Neuronal stem cell (in vitro differentiated cells): Measurements from ENCODE around the gene PPP3R1.

Source experiments
- DNase-seq: peaks from one replicate; pipeline ENCODE4 v3.0.0-alpha.2; 2013; ENCODE audit warnings: low spot score
- H2AFZ ChIP-seq: one replicate; pipeline ENCODE4 v1.6.1; 2013; ENCODE audit warnings: mild to moderate bottlenecking, low read length, inconsistent platforms
- H2AK5ac ChIP-seq: 2 replicates; pipeline ENCODE4 v1.6.1; 2013; ENCODE audit warnings: low read depth, mild to moderate bottlenecking, inconsistent platforms, low read length, moderate library complexity, mixed read lengths
- H2BK120ac ChIP-seq: 2 replicates; pipeline ENCODE4 v1.6.1; 2013; ENCODE audit warnings: low read depth, mild to moderate bottlenecking, inconsistent platforms, low read length, moderate library complexity, mixed read lengths
- H2BK12ac ChIP-seq: one replicate; pipeline ENCODE4 v1.6.1; 2013; ENCODE audit warnings: low read length, inconsistent platforms
- H2BK15ac ChIP-seq: 2 replicates; pipeline ENCODE4 v1.6.1; 2013; ENCODE audit warnings: mild to moderate bottlenecking, low read length, inconsistent platforms, mixed read lengths
- H2BK5ac ChIP-seq: one replicate; pipeline ENCODE4 v1.6.1; 2013; ENCODE audit warnings: inconsistent platforms, mild to moderate bottlenecking, low read length, moderate library complexity
- H3K14ac ChIP-seq: one replicate; pipeline ENCODE4 v1.6.1; 2013; ENCODE audit warnings: low read length, inconsistent platforms
- H3K18ac ChIP-seq: 2 replicates; pipeline ENCODE4 v1.6.1; 2013; ENCODE audit warnings: low read length, inconsistent platforms
- H3K23ac ChIP-seq: 2 replicates; pipeline ENCODE4 v1.6.1; 2013; ENCODE audit warnings: low read depth, mild to moderate bottlenecking, mixed read lengths, low read length, inconsistent platforms; ENCODE audit not compliant: poor library complexity
- H3K27ac ChIP-seq: replicated peaks from 3 replicates; pipeline ENCODE4 v1.5.1; 2013; ENCODE audit warnings: low read length, inconsistent platforms
- H3K27me3 ChIP-seq, 3 experiments: 2 replicates each; pipeline ENCODE4 v1.6.1; 2013; ENCODE audit warnings: low read length in 3 of 3, mild to moderate bottlenecking in 2 of 3, inconsistent platforms in 1 of 3, low read depth in 1 of 3, mixed read lengths in 1 of 3, moderate library complexity in 1 of 3; ENCODE audit not compliant: control insufficient read depth in 3 of 3, insufficient read depth in 3 of 3
- H3K36me3 ChIP-seq, 2 donors: replicated peaks in 1 of 2; 2 replicates each; pipeline ENCODE4 v1.6.1; 2013; ENCODE audit warnings: low read length in 2 of 2; ENCODE audit not compliant: control insufficient read depth in 2 of 2, insufficient read depth in 2 of 2
- H3K4ac ChIP-seq: 2 replicates; pipeline ENCODE4 v1.6.1; 2013; ENCODE audit warnings: inconsistent platforms, mild to moderate bottlenecking, low read length, moderate library complexity
- H3K4me1 ChIP-seq, 2 donors: 1 replicate in 1 of 2; 2 replicates in 1 of 2; pipeline ENCODE4 v1.6.1; 2013; ENCODE audit warnings: low read length in 2 of 2, low read depth in 1 of 2; ENCODE audit not compliant: control insufficient read depth in 2 of 2, insufficient read depth in 1 of 2
- H3K4me2 ChIP-seq: one replicate; pipeline ENCODE4 v1.6.1; 2013; ENCODE audit warnings: mild to moderate bottlenecking, low read length, inconsistent platforms; ENCODE audit not compliant: insufficient read depth, poor library complexity, severe bottlenecking
- H3K4me3 ChIP-seq, 2 donors: 2 replicates each; pipeline ENCODE4 v1.5.1; 2013; ENCODE audit warnings: low read length in 2 of 2, mild to moderate bottlenecking in 2 of 2, inconsistent platforms in 1 of 2, moderate library complexity in 1 of 2
- H3K79me1 ChIP-seq: one replicate; pipeline ENCODE4 v1.6.1; 2013; ENCODE audit warnings: low read depth, mild to moderate bottlenecking, inconsistent platforms, low read length, moderate library complexity
- H3K9ac ChIP-seq: one replicate; pipeline ENCODE4 v1.6.1; 2013; ENCODE audit warnings: mild to moderate bottlenecking, low read depth, low read length, inconsistent platforms; ENCODE audit not compliant: poor library complexity
- H3K9me3 ChIP-seq, 2 donors: replicated peaks in 1 of 2; 2 replicates each; pipeline versions ENCODE3 to v1.6.1; 2013; ENCODE audit warnings: low read length in 2 of 2, mild to moderate bottlenecking in 2 of 2, inconsistent platforms in 1 of 2, low read depth in 1 of 2, mixed read lengths in 1 of 2, moderate library complexity in 1 of 2; ENCODE audit not compliant: control insufficient read depth in 2 of 2, insufficient read depth in 1 of 2
- H4K8ac ChIP-seq: one replicate; pipeline ENCODE4 v1.6.1; 2013; ENCODE audit warnings: low read depth, mild to moderate bottlenecking, inconsistent platforms, low read length, moderate library complexity
- H4K91ac ChIP-seq: one replicate; pipeline ENCODE4 v1.6.1; 2013; ENCODE audit warnings: low read length, low read depth, mild to moderate bottlenecking, inconsistent platforms; ENCODE audit not compliant: poor library complexity
- WGBS, 2 donors: extraction: QIAGEN DNeasy Blood & Tissue Kit; methylation state at CpG; one replicate each; pipeline ENCODE4 v1.1.7; 2013; ENCODE audit warnings: missing lambda C conversion rate in 2 of 2, mixed read lengths in 1 of 2; ENCODE audit not compliant: insufficient read length in 2 of 2, insufficient replicate concordance in 1 of 2; ENCODE audit errors: extremely low coverage in 2 of 2; 5-methylcytosine and 5-hydroxymethylcytosine counted together

Gene PPP3R1

GRCh38 chr2:68185541-68186164 is 66.7 kb downstream of the PPP3R1 start:
- no peaks in the 10 kb centered on the region for H3K9me3 ChIP-seq

GRCh38 chr2:68182902-68183301 is 69.4 kb downstream of the PPP3R1 start:
- no peak overlapping the region for H2AK5ac ChIP-seq
- H3K4me1 ChIP-seq: no peaks in the 10 kb centered on the region
- no peak overlapping the region for H2BK120ac ChIP-seq
- H4K91ac ChIP-seq: no peak overlapping the region
- no peak overlapping the region for H2BK12ac ChIP-seq
- no peaks in the 10 kb centered on the region for H3K9me3 ChIP-seq
- no peak overlapping the region for H2AFZ ChIP-seq
- no CpG with 5 or more reads among the region's 1 CpG for WGBS, 2 donors
- no peak overlapping the region for H4K8ac ChIP-seq
- H3K4ac ChIP-seq: no peak overlapping the region
- no peak for DNase-seq
- peaks cover 3 to 86% of the 10 kb centered on the region in 2 donors for H3K36me3 ChIP-seq
- H3K9ac ChIP-seq: no peak overlapping the region
- no peak overlapping the region for H3K14ac ChIP-seq
- H3K18ac ChIP-seq: no peak overlapping the region
- no peak overlapping the region for H2BK15ac ChIP-seq
- no peak overlapping the region for H2BK5ac ChIP-seq
- no peak overlapping the region for H3K4me3 ChIP-seq
- H3K79me1 ChIP-seq: no peaks in the 10 kb centered on the region
- H3K23ac ChIP-seq: no peak overlapping the region
- H3K27me3 ChIP-seq: no peaks in the 10 kb centered on the region
- H3K4me2 ChIP-seq: no peak overlapping the region
- no peak overlapping the region for H3K27ac ChIP-seq

More at GRCh38 chr2:68185541-68186164, 66.7 kb downstream of the PPP3R1 start:
- Histone ChIP-seq H3K27me3 (no peaks in the 10 kb centered on the region), H2AK5ac (no peak overlapping the region), H3K4me3 (no peak overlapping the region), H3K27ac (no peak overlapping the region), H2BK12ac (no peak overlapping the region), H4K8ac (no peak overlapping the region), H2BK15ac (no peak overlapping the region), H4K91ac (no peak overlapping the region), H2BK5ac (no peak overlapping the region), H3K4ac (no peak overlapping the region), H2BK120ac (no peak overlapping the region), H3K14ac (no peak overlapping the region), H3K36me3 (peaks cover 3 to 61% of the 10 kb centered on the region in 2 donors), H3K79me1 (no peaks in the 10 kb centered on the region), H3K18ac (no peak overlapping the region), H2AFZ (no peak overlapping the region), H3K4me1 (no peaks in the 10 kb centered on the region), H3K4me2 (no peak overlapping the region), H3K9ac (no peak overlapping the region), H3K23ac (no peak overlapping the region)
- DNase-seq: peak; percentile 51
- no CpG with 5 or more reads among the region's 5 CpGs for WGBS, 2 donors

DNA sequence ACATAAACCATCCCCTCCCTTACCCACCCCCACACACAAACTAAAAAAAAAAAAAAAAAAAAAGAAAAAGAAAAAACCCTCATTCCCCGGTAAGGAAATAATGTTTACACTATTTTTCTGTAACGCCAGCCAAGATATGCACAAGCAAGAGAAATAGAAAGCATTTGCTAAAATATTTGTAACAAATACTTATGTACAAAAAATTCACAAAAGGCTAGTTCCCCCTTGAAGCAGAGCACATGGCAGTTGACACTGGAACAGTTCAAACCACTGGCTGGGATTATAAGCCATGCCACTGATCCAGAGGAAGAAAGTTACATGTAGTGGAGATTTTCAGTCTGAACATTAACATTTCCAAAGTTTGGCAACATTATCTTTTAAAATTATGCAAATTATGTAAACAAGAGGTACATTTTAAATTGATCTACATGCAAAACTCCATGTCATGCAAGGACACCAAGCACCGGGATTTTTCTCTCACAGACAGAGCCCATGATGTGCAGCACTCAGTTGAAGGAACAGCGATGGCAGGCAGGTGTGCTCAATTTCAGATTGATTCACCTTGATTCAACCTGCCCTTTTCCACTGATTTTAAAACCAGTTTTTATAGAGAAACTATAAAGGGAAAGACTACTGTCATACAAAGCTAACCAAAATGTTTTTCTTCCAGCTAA is 73.2 kb downstream of the PPP3R1 start:
- Histone ChIP-seq H3K9me3 (no peaks in the 10 kb centered on the region), H2BK15ac (no peak overlapping the region), H3K23ac (no peak overlapping the region), H3K27me3 (no peaks in the 10 kb centered on the region), H4K91ac (no peak overlapping the region), H3K4me2 (no peak overlapping the region), H3K18ac (no peak overlapping the region), H3K14ac (no peak overlapping the region), H3K4me1 (no peaks in the 10 kb centered on the region), H3K9ac (no peak overlapping the region), H3K27ac (no peak overlapping the region), H3K36me3 (peaks cover 6 to 95% of the 10 kb centered on the region in 2 donors), H2BK12ac (no peak overlapping the region), H3K79me1 (no peaks in the 10 kb centered on the region), H3K4me3 (no peak overlapping the region), H2AFZ (no peak overlapping the region), H2AK5ac (no peak overlapping the region), H2BK120ac (no peak overlapping the region), H3K4ac (no peak overlapping the region), H4K8ac (no peak overlapping the region), H2BK5ac (no peak overlapping the region)
- no CpG with 5 or more reads among the region's 4 CpGs for WGBS, 2 donors
- no peak for DNase-seq

DNA sequence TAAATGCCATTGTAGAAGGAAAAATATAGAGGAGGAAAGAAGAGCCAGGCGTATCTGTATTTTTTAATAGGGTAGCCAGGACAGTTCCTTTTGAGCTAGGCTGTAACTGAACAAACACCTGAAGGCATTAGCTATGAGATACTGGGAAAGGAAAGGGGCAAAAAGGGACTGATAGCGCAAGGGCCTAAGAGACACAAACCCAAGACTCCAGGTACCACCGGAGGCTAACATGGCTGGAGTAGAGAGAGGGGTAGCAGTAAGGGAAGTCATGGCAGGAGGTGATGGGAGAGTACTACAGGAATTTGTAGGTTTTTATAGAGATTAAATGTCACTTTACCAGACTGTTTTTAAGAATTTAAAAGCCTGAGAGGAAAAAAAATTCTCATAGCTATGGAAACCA is 73.9 kb downstream of the PPP3R1 start:
- H2BK12ac ChIP-seq: no peak overlapping the region
- no peak overlapping the region for H2BK5ac ChIP-seq
- peaks cover 3 to 95% of the 10 kb centered on the region in 2 donors for H3K36me3 ChIP-seq
- no peak overlapping the region for H3K9ac ChIP-seq
- DNase-seq: no peak
- no peak overlapping the region for H3K14ac ChIP-seq
- H3K18ac ChIP-seq: no peak overlapping the region
- H3K27me3 ChIP-seq: no peaks in the 10 kb centered on the region
- no peak overlapping the region for H3K4ac ChIP-seq
- no peaks in the 10 kb centered on the region for H3K4me1 ChIP-seq
- H2AK5ac ChIP-seq: no peak overlapping the region
- H4K91ac ChIP-seq: no peak overlapping the region
- H2BK15ac ChIP-seq: no peak overlapping the region
- no peak overlapping the region for H3K4me3 ChIP-seq
- H3K4me2 ChIP-seq: no peak overlapping the region
- H3K23ac ChIP-seq: no peak overlapping the region
- H4K8ac ChIP-seq: no peak overlapping the region
- H2AFZ ChIP-seq: no peak overlapping the region
- no peaks in the 10 kb centered on the region for H3K79me1 ChIP-seq
- WGBS, 2 donors: no CpG with 5 or more reads among the region's 3 CpGs
- no peak overlapping the region for H3K27ac ChIP-seq
- no peaks in the 10 kb centered on the region for H3K9me3 ChIP-seq
- H2BK120ac ChIP-seq: no peak overlapping the region
